NK-92 (cell line): ENCODE measurements around the gene DCTN3.

Experiments
- DNase-seq: peaks from one replicate; lab custom pipeline; 2025; ENCODE audit not compliant: unreplicated experiment; lab: John Stamatoyannopoulos, UW

The DCTN3 gene

DNA sequence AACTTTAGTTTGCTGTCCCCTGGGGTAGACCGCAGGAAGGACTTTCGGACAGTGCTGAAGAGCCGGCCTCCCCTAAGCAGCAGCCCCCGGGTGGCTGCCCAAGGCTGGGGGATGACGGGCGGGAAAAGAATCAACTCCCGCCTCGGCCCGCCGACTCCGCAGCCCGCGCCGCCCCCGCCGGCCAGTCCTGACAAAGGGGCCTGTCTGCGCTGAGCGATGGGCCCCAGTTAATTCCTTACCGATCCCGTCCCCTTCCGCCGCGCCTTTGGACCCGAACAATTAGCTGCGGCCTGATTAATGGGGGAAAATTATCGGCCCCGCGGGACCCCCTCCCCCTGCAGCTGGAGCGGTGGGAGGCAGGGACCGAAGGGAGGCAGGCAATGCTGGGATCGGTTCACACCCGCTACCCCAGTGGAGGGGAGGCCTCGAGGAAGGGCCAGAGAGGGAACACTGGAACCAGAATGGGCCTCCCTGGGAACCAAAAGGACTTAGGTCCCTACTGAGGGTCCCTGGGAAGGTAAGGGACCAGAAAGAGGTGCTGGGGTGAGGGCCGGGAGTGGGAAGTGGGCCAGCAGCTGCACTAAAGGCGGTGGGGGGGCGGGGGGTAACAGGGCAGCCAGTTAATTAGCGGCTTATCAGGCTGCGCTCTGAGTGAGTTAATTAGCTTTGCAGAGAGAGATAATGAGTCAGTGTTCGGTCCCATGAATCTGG, 4.3 kb upstream of the DCTN3 start:
- DNase-seq = no peak

DNA sequence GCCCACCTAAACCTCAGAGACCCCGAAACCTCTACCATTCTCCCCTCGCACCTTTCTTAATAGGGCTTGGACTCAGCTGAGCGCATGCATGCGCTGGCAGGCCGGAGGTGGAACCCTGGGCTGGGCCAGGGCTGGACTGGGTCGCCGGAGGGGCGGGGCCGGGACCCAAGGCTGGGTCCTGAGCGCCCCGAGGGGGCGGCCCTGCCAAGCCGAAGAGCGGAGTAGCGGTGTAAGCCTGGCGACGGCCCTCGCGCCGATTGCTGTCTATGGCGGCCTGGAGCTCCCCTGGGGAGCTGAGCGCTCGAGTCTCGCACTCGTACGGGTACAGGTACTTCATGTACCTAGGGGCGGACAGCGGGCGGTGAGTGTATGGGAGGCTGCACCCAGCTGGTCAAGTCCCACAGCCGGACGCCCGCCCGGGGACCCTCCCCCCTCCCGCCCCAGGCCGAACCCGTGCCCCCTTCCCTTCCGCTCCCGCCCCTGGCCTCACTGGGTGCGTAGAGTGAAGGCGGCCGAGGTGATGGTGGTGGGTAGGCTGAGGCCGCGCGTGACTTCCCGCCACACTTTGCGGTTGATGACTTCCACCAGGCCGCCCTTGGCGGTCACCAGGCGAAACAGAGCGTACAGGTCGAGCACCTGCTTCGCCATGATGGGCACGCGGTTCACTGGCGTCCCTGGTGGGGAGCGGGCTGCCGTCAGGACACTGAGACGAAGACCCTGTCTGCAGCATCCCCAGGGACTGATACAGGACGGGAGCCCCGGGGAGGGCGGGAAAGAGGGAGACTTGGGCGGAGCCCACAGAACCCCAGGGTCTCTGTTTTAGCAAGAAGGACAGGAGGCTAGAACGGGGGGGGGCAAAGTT, 3.3 kb upstream of the DCTN3 start:
- no peak for DNase-seq

DNA sequence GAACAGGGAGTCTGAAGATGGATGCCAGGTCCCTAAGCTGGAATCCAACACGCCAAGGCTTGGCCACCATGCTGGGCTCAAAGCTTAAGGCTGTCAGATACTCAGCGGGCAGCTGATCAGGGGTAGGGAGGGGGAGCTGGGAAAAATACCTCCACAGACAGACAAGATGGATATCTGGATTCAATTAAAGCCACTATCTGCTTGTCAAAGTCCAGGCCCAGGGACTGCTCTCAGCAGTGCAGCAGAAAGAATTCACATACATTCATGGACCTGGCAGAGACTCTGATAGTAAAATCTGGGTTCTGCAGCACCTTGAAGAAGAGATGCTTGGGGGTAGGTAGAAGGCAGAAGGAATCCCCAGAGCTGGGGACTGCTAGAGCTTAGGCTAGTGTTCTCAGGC, 5.2 kb downstream of the DCTN3 start:
- no peak for DNase-seq

DNA sequence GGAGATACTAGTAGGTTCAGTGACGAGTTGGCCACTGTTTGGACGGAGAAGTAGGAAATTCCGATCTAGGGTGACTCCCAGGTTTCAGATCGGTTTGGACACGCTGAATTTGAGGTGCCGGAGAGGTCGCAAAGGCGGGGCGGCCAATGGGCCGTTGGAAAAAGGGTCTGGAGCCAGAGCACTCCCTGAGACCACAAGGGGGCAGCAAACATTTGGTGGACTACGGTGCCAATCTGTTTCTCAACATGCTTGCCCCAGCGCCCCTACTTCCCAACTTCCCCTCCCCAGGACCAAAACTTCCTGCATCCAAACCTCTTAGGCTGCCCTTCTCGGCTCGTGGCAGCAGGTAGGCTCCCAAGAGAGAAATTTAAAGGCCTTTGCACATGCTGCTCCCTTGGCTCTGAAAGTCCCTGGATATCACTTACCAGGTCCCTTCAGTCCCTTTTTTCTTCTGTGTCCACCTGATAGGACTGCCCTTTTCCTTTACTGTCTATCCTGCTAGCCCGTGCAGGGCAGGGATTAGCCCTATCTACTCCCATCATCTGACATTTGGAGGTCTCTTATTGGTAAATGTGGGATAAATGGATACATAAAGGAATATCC, 7.4 kb downstream of the DCTN3 start:
- no peak for DNase-seq

DNA sequence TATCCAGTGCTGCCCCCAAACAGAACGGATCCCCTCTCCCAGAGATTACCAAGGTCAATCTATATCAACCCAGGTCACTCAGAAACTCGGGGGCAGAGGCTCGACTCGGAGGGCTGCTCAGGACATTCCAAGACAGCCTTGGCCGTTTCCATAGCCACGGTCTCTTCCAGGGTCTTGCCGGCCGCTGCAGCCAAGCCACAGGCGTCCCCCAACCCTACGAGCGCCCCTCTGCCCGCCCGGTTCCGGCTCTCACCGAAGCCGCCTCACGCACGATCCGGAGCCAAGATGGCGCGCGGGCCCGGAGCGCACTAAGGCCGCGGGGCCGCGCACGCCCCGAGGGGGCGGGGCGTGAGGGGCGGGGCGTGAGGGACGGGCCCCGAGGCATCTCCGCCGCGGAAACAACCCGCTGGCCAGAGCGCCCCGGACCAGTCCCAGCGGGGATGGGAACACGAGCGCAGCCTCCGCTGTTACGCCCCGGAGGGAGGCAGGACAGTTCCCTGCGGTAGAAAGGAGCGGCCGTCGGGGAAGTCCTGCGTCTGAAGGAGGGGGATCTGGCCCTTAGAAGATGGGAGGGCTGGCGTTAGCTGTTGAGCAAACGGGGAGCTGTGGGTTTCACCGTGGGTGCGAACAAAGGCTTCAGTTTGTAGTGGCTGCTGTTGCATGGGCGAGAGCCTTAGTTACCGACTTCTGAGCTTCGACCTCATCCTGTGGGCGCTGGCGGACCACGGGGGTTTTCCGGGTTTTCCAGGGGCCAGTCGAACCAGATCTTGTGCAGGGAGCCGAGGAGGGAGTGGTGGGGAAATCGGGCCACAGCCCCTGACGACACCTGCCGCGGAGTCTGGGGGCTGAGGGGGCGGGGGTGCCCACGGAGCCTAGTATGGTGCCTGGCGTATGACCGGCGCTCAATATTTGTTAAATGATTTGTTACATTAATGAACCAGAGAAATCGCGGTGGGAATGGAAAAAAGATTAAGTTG, 8.2 kb downstream of the DCTN3 start, which contains the start of gene RPP25L:
Gene RPP25L (minus strand): TSS at position 287 of the 977 bp plus-strand sequence. CDS start 801 bp downstream, outside the sequence.
- DNase-seq = no peak

DNA sequence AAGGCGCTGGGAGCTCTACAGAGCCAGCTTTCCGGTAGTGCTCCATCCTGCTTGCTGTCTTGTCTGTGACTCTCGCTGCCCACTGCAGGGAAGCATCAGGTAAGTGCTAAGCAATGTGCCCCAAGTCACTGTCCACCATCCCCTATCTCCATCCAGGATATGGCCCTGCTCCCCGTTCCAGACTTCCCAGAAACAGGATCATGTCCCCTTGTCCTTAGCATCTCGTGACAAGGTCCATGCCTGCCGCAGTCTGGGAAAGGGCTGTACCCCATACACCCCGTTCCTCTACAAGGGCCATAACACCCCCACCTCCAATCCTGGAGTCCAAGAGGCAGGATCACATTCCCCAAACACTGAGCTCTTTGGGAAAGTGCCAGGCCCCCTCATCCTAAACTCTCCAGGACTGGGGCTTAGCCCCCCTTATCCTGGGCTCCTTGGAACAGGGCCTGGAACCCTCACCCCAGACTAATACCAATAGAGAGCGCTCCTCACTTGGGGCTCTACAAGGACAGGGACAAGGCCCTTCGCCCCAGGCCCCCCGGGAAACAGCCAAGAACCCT, 9.0 kb downstream of the DCTN3 start:
- DNase-seq = no peak

DNA sequence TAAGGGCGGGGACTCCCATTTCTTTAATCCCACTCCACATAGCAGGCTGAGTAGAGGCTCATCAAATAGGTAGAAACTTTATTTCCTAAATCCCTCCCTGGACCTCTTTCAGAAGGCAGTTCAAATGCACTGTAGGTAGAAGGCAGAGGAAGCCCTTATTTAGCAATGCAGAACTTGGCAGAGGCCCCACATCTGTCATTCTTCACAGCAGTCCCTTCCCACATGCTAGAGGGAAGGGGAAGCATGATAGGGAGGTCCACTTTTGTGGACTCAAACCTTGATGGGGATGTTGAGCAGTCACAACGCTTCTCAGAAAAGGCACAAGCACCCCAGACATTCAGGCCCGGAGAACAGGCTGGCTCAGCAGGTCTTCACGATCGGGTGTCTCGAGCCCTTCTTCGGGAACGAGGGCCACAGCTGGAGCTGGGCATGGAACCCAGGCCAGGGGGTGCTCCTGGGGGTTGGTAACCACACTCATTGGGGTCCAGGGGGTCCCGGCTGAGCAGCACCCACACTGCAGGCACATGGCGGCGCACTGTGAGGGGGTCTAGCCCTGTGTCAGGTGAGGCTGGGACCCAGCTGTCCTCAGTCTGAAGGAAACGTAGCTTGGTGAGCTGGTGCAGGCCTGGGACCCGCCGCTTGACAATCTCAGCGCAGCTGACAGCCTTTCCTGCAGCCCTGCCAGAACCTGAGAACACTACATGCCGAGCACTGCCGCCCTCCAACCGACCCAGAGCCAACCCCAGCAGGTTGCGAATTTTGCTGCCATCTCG, 9.7 kb downstream of the DCTN3 start:
- no peak for DNase-seq

DNA sequence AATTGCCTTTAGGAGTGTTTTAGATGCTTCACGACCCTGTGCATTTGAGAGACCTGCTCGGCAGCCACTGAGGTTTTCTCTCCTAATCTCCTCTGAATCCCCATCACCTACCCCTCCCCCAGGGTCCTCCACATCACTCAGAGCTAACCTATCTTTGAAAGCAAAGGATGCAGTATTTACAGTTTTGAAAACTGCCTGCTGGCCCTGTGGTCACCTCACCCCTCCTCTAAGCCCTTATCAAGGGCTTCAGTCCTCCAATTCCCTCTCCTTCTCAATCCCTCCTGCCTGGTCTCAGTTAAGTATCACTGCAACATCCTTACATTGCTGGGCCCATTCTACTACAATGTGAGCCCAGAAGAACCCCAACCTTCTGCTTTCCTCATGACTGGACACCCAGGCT, 13.0 kb downstream of the DCTN3 start:
- no peak for DNase-seq

DNA sequence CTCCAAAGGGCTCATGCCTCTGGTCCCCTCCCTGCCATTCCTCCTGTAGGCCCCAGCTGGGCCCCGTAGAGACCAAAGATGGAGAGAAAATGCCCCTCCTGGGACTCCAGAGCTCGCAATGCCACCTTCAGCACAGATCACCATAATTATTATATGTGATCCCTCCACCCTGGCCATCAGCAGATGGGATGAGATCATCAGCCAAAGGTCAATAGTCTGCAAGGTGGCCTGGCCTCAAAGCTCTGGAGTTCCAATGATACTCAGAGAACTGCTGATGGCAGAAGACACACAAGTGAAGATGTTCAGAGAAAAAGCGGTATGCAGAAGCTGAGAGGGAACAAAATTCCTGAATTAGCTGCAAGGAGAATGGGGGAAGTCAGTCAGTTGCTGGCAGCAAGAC, 13.4 kb downstream of the DCTN3 start:
- no peak for DNase-seq

DNA sequence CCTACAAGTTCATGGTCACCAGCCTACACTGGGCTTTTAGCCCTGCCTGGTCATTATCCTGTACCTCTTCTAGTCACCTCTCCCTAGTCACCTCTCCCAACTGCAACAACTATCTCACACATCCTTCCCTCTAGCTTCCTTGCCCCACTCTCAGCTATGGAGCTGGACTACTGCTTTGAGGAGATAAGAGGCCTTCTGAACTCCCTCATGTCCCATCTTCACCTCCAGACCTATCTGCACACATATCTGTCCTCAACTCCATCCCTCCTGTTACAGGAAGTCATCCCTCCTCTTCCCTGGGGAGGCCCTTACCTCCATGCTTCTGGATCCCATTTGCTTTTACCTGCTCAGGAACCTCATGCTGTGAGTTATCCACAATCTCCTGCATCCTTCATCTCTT, 14.1 kb downstream of the DCTN3 start:
- no peak for DNase-seq

DNA sequence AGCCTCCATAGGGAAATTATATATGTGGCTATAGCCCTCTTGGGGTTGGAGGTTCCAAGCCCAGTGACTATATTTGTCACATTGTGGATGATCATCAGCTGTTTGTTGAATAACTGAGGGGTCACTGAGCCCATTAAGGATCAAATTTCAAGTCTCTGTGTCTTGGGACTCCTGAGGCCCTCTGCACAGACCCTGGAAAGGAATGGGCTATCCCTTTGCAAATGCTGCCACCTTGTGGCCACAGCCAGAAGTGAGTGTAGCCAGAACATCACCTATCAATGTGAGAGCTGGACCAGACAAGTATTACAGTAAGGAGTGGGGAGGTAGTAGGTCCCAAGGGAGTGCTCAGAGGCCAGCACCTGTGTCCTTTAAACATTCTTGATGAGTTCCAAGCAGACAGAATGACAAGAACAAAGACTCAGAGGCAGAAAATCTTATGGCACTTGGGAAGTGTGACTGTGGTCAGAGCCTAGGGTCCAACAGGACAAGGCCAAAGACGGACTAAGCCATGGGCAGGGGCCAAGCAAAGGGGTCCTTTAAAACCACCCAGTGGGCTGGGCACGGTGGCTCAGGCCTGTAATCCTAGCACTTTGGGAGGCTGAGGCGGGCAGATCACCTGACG, 16.6 kb downstream of the DCTN3 start:
- no peak for DNase-seq

DNA sequence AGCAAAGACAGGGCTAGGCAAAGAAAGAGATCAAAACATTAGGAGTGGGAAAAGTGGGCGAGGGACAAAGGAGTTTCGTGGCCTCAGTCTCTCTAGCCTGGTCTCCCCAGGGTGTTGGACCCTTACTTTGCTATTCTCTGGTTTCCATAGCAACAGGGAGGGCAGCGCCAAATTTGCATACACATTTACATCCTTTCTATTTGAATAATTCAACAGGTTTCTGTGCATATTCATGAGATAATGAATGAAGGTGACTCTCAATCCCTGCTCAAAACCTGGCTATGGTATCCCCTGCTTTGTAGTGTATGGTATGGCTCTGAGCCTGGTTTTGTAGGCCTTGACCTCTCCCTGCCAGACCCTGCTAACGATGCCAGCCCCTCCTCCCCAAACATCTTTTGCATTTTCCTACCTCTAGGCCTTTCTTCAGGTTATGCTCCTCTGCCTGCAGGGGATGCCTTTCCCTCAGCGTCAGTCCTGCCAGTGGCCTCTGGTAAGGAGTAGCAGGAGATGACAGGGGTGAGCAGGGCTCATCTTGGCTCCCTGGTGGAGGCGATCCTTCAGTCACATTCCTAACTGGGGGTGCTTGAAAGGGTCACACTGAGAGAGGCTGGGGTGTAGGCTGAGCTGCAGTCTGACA, 18.2 kb downstream of the DCTN3 start:
- no peak for DNase-seq

DNA sequence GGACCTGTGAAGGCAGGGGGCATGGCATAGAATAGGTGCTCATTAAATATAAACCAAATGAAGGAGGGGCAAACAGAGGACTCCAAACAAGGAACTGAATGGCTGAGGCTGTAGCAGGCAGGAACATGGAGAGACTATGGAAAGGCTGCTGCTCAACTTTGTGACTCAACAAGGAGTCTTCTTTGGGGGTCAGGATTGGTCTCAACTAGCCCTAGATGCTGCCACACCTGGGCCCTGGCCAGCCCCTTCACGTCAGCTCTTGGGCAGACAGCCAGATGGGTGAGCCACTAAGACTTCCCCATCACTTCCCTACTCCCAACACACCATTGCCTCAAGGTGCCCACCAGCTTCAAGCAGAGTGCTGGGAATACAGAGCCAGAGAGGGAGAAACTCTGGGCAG, 19.4 kb downstream of the DCTN3 start:
- no peak for DNase-seq

DNA sequence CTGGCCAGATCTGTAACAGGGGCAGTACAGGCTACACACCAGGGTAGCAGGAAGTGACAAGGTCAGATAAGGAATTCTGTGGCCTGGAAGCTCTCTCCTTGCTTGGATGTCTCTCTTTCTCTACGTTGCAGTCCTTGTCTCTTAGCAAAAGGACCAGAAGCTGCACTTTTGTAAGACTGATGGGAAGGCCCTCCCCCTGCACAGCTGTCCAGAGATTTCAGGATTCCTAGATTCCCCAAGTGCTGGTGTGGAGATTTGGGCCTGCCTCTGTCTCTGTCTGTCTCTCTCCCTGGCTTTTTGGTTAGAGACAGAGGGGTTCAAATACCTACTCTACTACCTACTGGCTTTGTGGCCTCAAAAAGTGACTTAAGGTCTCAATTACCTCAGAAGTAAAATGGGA, 20.7 kb downstream of the DCTN3 start:
- no peak for DNase-seq

DNA sequence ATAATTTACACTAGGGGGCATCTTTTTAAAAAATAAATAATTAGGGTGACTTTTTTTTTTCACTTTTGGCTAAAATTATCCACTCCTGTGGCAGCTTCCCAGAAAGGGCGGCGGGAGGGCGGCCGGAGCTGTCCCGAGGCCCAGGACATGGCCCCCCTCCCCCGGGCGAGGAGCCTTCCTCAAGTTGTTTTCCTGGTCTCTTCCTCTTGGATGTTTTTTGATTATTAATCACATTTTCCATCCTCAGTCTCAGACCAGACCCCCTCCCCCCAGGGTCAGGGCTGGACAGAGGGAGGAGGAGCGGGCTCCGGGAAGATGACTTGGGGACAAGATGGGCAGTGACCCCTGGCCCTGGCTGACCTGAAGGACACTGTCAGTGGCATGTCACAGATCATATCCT, 26.1 kb downstream of the DCTN3 start:
- DNase-seq = no peak

DNA sequence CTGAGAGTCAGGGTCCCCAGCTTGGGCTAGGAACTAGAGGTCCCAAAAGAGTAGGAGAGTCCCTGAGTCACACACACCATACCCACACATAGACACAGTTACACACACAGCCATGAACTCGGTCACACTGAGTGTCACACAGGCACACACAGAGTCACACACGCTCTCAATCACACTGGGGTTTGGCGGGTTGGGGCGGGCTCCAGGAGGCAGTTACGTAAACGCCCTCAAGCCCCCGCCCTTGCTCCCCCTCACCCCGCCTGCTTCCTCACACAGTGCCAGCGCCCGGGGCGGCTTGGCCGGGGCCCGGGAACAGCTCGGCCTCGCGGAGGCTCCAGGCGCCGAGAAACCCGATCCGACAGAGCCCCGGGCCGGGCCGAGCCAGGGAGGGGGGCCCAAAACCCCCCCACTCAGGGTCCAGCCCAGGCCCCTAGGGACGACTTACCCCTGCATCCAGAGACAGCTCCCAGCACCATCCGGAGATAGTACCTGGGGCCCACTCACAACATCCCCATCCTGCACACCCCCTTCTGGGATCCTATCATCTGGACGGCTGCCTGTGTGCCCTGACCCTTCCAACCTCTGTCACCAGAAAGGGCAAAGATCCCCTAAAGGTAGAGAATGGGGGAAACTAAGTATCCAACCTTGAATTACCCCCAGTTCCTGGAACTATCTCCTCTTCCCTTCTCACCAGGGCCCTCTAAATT, 27.2 kb downstream of the DCTN3 start:
- no peak for DNase-seq

DNA sequence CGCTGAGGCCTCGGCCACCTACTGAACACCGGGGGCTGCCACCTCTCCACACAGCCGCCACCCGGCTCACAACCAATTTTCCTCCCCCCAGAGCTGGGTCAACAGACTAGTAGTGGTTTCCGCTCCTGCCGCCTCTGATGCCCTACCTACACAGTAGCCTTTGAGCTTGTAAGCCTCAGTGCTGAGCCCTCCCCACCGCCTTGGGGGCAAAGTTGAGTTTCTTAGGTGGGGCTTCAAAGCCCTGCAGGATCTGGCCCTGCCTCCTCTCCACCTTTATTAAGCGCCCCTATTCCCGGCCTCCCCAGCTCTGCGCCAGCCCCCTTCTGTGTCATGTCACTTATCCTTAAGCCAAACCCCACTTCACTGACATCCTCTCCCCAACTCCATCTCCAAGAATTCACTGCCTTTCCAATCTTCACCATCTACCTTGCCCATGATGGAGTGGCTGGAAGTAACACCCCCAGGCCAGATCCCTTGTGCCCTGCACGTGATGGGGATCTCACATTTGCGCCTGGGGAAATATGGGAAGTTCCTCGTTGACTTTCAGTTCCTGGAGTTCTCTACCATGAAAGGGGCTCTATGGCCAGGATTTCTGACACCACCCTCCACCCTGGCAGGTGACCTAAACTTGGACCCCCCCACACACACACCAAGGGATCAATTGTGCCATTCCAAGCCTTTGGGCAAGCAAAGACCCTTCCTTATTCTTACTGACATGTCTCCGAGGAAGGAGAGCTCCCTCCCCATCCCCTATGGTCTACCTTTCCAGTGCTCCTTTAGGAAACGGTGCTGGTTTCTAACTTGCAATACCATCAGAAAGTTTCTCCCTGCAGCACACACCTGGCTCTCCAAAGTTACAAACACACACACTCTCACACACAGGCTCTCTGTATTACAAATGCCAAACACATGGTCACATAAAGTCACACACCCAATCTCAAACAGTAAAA, 28.1 kb downstream of the DCTN3 start:
- DNase-seq = no peak
